GM19035 (cell line): ENCODE measurements around the gene LRP8.

Experiments
- ATAC-seq: cut with Tn5 transposase; IDR thresholded peaks from one replicate; pipeline ENCODE4 v1.9.1; 2021; ENCODE audit not compliant: unreplicated experiment

Gene LRP8

DNA sequence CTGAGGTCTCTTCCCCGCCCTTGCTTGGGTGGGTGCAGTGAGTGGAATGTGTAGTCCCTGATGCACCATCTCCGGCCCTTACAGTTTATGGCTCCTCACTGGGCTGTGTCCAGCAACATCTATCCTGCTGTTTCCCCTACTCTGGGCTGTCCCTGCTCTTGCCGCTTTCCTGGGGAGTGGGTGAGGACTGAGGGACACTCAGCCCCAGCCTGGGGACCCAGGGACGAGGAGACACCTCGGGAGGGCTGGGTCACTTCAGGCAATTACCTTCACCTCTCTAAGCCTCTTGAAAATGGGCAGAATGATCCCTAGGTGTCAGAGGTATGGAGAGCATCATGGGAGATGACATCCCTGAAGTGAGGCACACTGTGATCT is 13.6 kb upstream of the LRP8 start:
- no peak for ATAC-seq

DNA sequence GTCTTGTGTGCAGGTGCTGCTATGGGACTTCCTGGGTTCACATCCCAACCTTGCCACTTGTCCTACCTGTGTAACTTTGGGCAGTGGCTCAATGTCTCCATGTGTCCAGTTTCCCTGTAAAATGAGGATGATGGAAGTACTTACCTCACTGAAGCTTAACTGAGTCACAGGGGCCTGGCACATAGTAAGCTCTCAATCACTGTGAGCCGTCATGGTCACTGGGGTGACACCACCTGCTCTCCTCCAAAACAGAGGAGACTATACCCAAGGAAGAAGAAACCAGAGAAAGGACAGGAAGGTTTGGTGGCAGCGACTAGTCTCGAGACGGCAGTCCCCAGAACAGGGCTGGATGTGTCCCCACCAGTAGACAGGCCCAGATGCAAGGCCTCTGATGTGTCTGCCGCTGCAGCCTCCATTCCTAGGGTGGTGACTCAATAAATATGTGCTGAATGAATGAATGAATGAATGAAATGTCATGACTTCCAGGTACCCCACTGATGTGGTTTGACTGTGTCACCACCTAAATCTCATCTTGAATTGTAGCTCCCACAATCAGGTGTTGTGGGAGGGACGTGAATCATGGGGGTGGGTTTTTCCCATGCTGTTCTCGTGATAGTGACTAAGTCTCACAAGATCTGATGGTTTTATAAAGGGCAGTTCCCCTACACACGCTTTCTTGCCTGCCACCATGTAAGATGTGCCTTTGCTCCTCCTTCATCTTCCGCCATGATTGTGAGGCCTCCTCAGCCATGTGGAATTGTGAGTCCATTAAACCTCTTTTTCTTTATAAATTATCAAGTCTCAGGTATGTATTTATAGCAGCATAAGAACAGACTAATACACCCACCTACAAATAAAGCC is 13.0 kb upstream of the LRP8 start:
- ATAC-seq: no peak

GRCh38 chr1:53339736-53340635 is 12.1 kb upstream of the LRP8 start:
- no peak for ATAC-seq

- no peak for ATAC-seq
These were observed 10.6 kb upstream of the LRP8 start for GRCh38 chr1:53338423-53338822.

DNA sequence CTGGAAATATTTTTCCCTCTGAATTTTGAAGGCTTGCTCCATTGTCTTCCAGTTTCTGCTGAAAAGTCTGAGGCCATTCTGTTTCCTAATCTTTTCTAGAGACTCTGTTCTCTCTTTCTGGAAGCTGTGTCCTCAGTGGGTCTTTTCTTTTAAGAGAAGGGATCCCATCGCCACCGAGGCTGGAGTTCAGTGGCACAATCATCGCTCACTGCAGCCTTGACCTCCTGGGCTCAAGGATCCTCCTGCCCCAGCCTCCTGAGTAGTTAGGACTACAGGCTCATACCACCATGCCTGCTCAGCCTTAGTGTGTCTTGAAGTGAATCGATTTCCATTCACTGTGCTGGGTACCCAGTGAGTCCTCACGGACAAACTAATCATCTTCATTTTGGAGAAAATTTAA is 9.6 kb upstream of the LRP8 start:
- no peak for ATAC-seq

- no peak for ATAC-seq
These were observed 8.3 kb upstream of the LRP8 start for GRCh38 chr1:53336146-53336545.

- no peak for ATAC-seq
These were observed 7.8 kb upstream of the LRP8 start for GRCh38 chr1:53335661-53336060.

DNA sequence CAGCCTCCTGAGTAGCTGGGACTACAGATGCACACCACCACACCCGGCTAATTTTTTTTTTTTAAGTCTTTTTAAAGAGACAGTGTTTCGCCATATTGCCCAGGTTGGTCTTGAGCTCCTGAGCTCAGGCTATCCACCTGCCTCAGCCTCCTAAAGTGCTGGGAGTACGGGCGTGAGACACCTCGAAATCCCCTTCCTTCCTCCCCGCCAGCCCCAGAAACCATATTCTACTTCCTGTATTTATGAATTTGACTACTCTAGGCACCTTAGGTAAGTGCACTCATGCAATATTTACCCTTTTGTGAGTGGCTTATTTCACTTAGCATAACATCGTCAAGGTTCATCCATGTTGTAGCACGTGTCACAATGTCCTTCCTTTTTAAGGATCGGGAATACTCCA is 6.9 kb upstream of the LRP8 start:
- no peak for ATAC-seq

GRCh38 chr1:53334312-53334711 is 6.4 kb upstream of the LRP8 start:
- no peak for ATAC-seq

GRCh38 chr1:53332833-53333232 is 5.0 kb upstream of the LRP8 start:
- ATAC-seq: no peak

DNA sequence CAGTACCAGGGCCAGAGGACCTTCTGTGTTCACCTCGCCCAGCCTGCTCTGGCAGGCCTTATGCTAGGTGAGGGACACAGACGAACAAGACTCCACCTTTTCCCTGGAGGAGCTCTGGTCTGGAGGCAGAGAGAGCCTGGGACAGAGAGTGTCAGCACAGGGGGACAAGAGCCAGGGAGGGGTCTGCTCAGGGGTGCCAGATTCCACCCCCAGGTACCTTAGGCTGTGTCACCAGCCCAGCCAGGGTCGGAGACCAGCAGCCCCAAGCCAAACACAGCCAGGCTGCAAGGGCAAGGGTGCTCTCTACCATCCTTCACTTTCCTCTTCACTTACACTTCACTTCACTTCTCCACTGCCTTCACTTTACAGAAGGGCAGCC is 4.3 kb upstream of the LRP8 start:
- ATAC-seq: no peak

GRCh38 chr1:53331446-53332185 is 3.7 kb upstream of the LRP8 start:
- no peak for ATAC-seq

DNA sequence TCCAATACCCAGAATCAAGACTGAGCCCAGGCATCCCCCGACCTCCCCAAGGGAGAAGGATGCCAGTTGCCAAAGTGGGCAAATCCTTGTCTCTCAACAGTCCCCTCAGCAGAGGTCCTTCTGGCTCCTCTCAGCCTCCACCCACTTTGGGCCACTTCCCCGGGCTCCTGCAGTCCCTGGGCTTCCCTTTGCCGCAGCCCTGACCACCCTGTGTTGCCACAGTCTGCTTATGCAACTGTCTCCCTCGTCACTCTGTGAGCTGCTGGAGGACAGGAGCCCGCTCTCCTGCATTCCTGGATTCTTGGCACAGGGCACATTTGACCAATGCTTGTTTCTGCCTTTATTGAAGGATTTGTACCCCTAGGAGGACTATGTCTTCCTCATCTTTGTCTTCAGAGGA is 2.9 kb upstream of the LRP8 start:
- ATAC-seq: no peak

DNA sequence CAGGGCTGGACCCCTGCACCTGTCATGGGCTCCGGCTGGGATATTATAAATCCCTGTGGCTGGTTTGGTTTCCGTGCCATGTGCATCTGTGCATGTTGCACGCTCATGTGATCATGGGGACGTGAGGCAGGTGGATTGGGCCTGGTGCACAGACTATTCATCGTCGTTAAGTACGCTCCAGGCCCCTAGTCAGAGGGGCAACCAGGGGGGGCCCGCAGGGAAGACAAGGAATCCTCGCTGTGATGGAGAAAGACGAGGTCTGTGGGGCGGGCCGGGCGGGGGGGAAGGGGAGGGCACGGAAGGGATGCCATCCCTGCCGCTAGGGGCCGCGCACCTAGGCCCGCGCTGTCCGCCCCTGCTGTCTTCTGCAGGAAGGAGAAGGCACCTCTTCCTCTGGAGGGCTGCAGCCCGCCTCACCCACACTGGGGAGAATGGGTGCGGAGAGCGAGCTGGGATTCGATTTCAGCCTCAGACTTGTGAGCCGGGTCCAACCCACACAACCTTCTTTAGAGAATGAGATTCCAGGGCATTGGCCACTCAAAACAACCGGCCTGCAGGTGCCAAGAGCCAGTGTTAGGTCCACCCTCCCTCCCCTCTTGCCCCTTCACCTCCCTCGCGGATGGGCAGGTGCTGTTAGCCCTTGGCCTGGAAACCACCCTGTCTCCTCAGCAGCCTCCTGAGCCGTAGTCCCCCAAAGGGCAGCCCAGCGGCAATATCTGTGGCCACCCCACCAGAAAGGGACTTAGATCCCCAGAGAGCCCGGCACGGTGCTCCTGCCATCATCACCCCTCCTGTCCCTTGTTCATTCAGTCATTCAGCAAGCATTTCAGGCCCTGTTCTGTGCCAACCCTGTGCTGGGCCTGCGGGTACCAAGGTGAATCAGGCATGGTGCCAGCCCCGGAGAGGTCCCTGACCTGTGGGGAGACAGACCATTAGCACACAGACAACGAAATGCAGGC is 950 bp upstream of the LRP8 start:
- no peak for ATAC-seq

GRCh38 chr1:53327182-53327913 is 522 bp downstream of the LRP8 start:
- peak; percentile 7 for ATAC-seq

- peak; percentile 27 for ATAC-seq
These were observed 1.2 kb downstream of the LRP8 start for GRCh38 chr1:53326598-53327181.

DNA sequence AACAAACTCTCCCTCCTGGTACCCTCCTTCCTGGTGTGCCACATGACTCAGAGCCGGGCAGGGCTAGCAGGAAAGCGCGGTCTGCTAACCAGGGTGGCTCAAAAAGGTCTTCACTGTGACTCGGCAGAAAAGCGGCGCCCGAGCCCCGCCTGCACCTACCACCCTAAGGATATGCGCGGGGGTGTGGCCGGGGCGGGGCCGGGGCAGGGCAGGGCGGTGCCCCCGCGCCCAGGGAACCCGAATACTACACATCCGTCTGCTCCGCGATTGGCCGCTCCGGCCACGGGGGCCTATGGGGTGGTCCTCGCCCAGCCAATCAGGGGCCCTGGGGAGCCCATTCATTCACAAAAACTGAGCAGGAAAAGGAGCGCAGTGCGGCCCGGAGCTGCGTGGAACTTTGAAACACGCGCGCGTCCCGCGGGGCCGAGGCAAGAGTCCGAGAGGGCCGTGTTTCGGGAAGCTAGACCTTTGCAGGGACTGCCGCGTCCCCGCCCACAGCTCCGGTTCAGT is 1.7 kb downstream of the LRP8 start:
- peak; percentile 81 for ATAC-seq

DNA sequence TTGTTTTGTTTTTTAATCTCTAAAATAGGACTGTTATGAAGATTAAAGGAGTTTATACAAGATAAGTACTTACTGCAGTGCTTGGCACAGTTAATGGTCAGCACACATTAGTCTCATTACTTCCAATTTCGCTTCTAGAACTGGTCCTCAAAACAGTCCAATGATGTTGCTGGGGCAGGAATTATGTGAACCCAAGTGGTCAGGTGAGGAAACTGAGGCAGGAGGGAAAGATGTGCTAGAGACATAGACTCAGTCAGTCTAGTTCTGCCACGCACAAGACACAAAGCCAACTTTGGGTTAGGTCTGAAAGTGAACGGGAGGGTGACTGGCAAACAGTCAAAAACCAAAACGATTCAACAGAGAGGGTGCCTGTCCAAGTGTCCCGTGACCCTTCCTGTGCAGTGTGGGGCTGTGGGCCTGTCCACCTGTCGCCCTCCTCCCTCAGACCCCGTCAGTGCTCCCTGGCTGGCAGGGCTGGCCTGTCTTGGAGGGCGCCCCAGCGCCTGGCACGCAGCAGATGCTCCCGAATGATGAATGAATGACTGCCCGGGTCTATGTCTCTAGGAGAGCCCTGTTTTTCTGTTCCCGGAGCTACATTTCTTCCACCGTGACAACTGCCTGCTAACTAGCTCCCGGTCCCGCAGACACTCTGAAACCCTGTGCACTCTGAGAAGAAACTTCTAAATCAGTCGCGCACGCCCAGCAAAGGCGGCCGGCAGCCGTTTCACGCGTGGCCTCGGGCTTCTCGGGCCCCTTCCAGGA is 2.4 kb downstream of the LRP8 start:
- ATAC-seq: no peak
